HUES6 (cell line): Measurements from ENCODE around the gene SP6.

Source experiments
- H3K27ac ChIP-seq: 2 replicates; pipeline ENCODE4 v1.7.0; 2013; ENCODE audit warnings: low read depth, mild to moderate bottlenecking, low read length, inconsistent platforms
- H3K27me3 ChIP-seq: 2 replicates; pipeline ENCODE4 v1.6.1; 2013; ENCODE audit warnings: low read length; ENCODE audit not compliant: control insufficient read depth, insufficient read depth
- H3K36me3 ChIP-seq: 2 replicates; pipeline ENCODE4 v1.6.1; 2013; ENCODE audit warnings: low read length; ENCODE audit not compliant: control insufficient read depth, insufficient read depth
- H3K4me1 ChIP-seq: 2 replicates; pipeline ENCODE4 v1.6.1; 2013; ENCODE audit warnings: low read length; ENCODE audit not compliant: control insufficient read depth, insufficient read depth
- H3K4me3 ChIP-seq: 2 replicates; pipeline ENCODE4 v1.5.1; 2013; ENCODE audit warnings: low read depth, low read length
- H3K9ac ChIP-seq: one replicate; pipeline ENCODE4 v1.6.1; 2013; ENCODE audit warnings: mild to moderate bottlenecking, low read length
- H3K9me3 ChIP-seq: 2 replicates; pipeline ENCODE4 v1.6.1; 2013; ENCODE audit warnings: low read depth, low read length; ENCODE audit not compliant: control insufficient read depth, insufficient read depth

Gene SP6

GRCh38 chr17:47830396-47831002 lies 20.5 kb downstream of the SP6 start:
- Histone ChIP-seq H3K9me3 (no peaks in the 10 kb centered on the region), H3K36me3 (peaks cover 29% of the 10 kb centered on the region), H3K4me3 (peak overlapping the region; percentile 96), H3K27ac (no peak overlapping the region), H3K9ac (peak overlapping the region; percentile 92), H3K27me3 (no peaks in the 10 kb centered on the region), H3K4me1 (peaks cover 6% of the 10 kb centered on the region; the same call in 1 of the 2 replicates)

GRCh38 chr17:47829870-47830269 lies 21.1 kb downstream of the SP6 start:
- H3K27ac ChIP-seq = no peak overlapping the region
- H3K4me1 ChIP-seq = peaks cover 6% of the 10 kb centered on the region; the same call in 1 of the 2 replicates
- no peaks in the 10 kb centered on the region for H3K9me3 ChIP-seq
- peaks cover 32% of the 10 kb centered on the region for H3K36me3 ChIP-seq
- peak overlapping the region; percentile 96; the same call in 1 of the 2 replicates for H3K4me3 ChIP-seq
- H3K9ac ChIP-seq = no peak overlapping the region
- no peaks in the 10 kb centered on the region for H3K27me3 ChIP-seq

GRCh38 chr17:47823519-47823918 lies 27.4 kb downstream of the SP6 start:
- Histone ChIP-seq H3K9me3 (no peaks in the 10 kb centered on the region), H3K9ac (no peak overlapping the region), H3K36me3 (peaks cover 42% of the 10 kb centered on the region), H3K4me1 (peaks cover 13% of the 10 kb centered on the region), H3K4me3 (no peak overlapping the region), H3K27ac (no peak overlapping the region), H3K27me3 (no peaks in the 10 kb centered on the region)

- H3K27me3 ChIP-seq = no peaks in the 10 kb centered on the region
- H3K36me3 ChIP-seq = peaks cover 39% of the 10 kb centered on the region
- H3K9ac ChIP-seq = no peak overlapping the region
- no peaks in the 10 kb centered on the region for H3K9me3 ChIP-seq
- H3K4me3 ChIP-seq = no peak overlapping the region
- H3K4me1 ChIP-seq = peaks cover 13% of the 10 kb centered on the region
- H3K27ac ChIP-seq = no peak overlapping the region
These were observed 28.2 kb downstream of the SP6 start for GRCh38 chr17:47822785-47823184.

- H3K36me3 ChIP-seq = peaks cover 36% of the 10 kb centered on the region
- H3K27ac ChIP-seq = no peak within 1 kb of the TSS
- peak within 1 kb of the TSS; percentile 73 for H3K4me3 ChIP-seq
- H3K4me1 ChIP-seq = peaks cover 13% of the 10 kb centered on the region
- H3K27me3 ChIP-seq = no peaks in the 10 kb centered on the region
- no peaks in the 10 kb centered on the region for H3K9me3 ChIP-seq
- peak within 1 kb of the TSS; percentile 49 for H3K9ac ChIP-seq
These were observed 29.3 kb downstream of the SP6 start, which contains the start of gene OSBPL7 for GRCh38 chr17:47821424-47822391. OSBPL7 (minus strand) TSS chr17:47821794; CDS start chr17:47820278, 1,516 bp downstream.

- H3K36me3 ChIP-seq = peaks cover 35% of the 10 kb centered on the region
- no peaks in the 10 kb centered on the region for H3K27me3 ChIP-seq
- no peak overlapping the region for H3K27ac ChIP-seq
- H3K4me3 ChIP-seq = peak overlapping the region; percentile 73
- no peaks in the 10 kb centered on the region for H3K9me3 ChIP-seq
- peak overlapping the region; percentile 49 for H3K9ac ChIP-seq
- peaks cover 13% of the 10 kb centered on the region for H3K4me1 ChIP-seq
These were observed 29.9 kb downstream of the SP6 start for GRCh38 chr17:47821031-47821423.

GRCh38 chr17:47820033-47820789 lies 30.8 kb downstream of the SP6 start:
- H3K36me3 ChIP-seq = peaks cover 36% of the 10 kb centered on the region

GRCh38 chr17:47819475-47819874 lies 31.5 kb downstream of the SP6 start:
- Histone ChIP-seq H3K4me3 (no peak overlapping the region), H3K9me3 (no peaks in the 10 kb centered on the region), H3K4me1 (peaks cover 13% of the 10 kb centered on the region), H3K36me3 (peaks cover 35% of the 10 kb centered on the region), H3K9ac (no peak overlapping the region), H3K27ac (no peak overlapping the region), H3K27me3 (no peaks in the 10 kb centered on the region)

More at GRCh38 chr17:47820033-47820789, 30.8 kb downstream of the SP6 start:
- no peaks in the 10 kb centered on the region for H3K9me3 ChIP-seq
- no peak overlapping the region for H3K27ac ChIP-seq
- H3K27me3 ChIP-seq = no peaks in the 10 kb centered on the region
- H3K4me3 ChIP-seq = peak overlapping the region; percentile 73; the same call in 1 of the 2 replicates
- no peak overlapping the region for H3K9ac ChIP-seq
- H3K4me1 ChIP-seq = peaks cover 13% of the 10 kb centered on the region

- peaks cover 13% of the 10 kb centered on the region for H3K4me1 ChIP-seq
- H3K4me3 ChIP-seq = no peak overlapping the region
- no peaks in the 10 kb centered on the region for H3K27me3 ChIP-seq
- no peak overlapping the region for H3K27ac ChIP-seq
- H3K36me3 ChIP-seq = peaks cover 23% of the 10 kb centered on the region; the same call in 1 of the 2 replicates
- no peak overlapping the region for H3K9ac ChIP-seq
- H3K9me3 ChIP-seq = no peaks in the 10 kb centered on the region
These were observed 32.8 kb downstream of the SP6 start for GRCh38 chr17:47818002-47818695.

- no peaks in the 10 kb centered on the region for H3K27me3 ChIP-seq
- no peak overlapping the region for H3K27ac ChIP-seq
- H3K4me3 ChIP-seq = no peak overlapping the region
- no peaks in the 10 kb centered on the region for H3K9me3 ChIP-seq
- no peak overlapping the region for H3K9ac ChIP-seq
- H3K4me1 ChIP-seq = peaks cover 9% of the 10 kb centered on the region
- peaks cover 23% of the 10 kb centered on the region; the same call in 1 of the 2 replicates for H3K36me3 ChIP-seq
These were observed 34.0 kb downstream of the SP6 start for GRCh38 chr17:47816947-47817346.
